Uterus (tissue), 4 donors: ENCODE results near the gene STX10. TPM values are rescaled to one million over a fixed set of nuclear protein-coding genes. Genes with fewer than 3 reads are reported as not detected.
A peak's percentile ranks its signal among the peaks of the same experiment; 100 is the strongest.

Experiments
- DNase-seq, 2 donors: peaks; one replicate each; pipeline ENCODE4 v3.0.0-alpha.2; 2019 to 2020
- H3K27ac ChIP-seq, 2 donors: fragments of 200-600 bp; sonication (generic); 1 replicate in 1 of 2; 2 replicates in 1 of 2; pipeline ENCODE4 v1.5.1; 2016 to 2018
- H3K27me3 ChIP-seq, 2 donors: fragments of 200-600 bp; sonication (generic); one replicate each; pipeline ENCODE4 v1.5.1; 2018 to 2019; ENCODE audit warnings: control low read depth in 1 of 2
- H3K36me3 ChIP-seq, 2 donors: fragments of 200-600 bp; sonication (generic); one replicate each; pipeline ENCODE4 v1.5.1; 2019; ENCODE audit warnings: control low read depth in 1 of 2
- H3K4me1 ChIP-seq, 2 donors: fragments of 200-600 bp; sonication (generic); one replicate each; pipeline ENCODE4 v1.5.1; 2018 to 2019; ENCODE audit warnings: control low read depth in 1 of 2
- H3K4me3 ChIP-seq, 2 donors: fragments of 200-600 bp; sonication (generic); 1 replicate in 1 of 2; 2 replicates in 1 of 2; pipeline ENCODE4 v1.5.1; 2018 to 2019; ENCODE audit warnings: mild to moderate bottlenecking in 1 of 2
- H3K9me3 ChIP-seq, 2 donors: fragments of 200-600 bp; sonication (generic); one replicate each; pipeline ENCODE4 v1.5.1; 2019; ENCODE audit warnings: control low read depth in 1 of 2
- POLR2A ChIP-seq, 2 donors: fragments of 450-650 bp; IDR thresholded peaks; one replicate each; pipeline ENCODE4 v1.6.1; 2016; ENCODE audit warnings: antibody characterized with exemption in 2 of 2, mild to moderate bottlenecking in 1 of 2, moderate library complexity in 1 of 2
- intact Hi-C: fragments of 100-400 bp; cut with DNase I; formaldehyde crosslinking; loops from one replicate; pipeline ENCODE4 v1.15.1; 2023; ENCODE audit warnings: low total_unique reads
- total RNA-seq, 4 donors: library from RNA; depleted of rRNA in 3 of 4; stranded (reverse); fragments of >200 nt in 3 of 4; gene quantifications; one replicate each; pipeline versions ENCODE4 v1.1.0 to v1.2.4, GENCODE V29; 2014 to 2023
- TF ChIP-seq, protein P1 (sequence below), 4 experiments: fragments of 200-600 bp in 2 of 4; fragments of 450-650 bp in 2 of 4; sonication (generic) in 2 of 4; IDR thresholded peaks; one replicate each; pipeline ENCODE4 v1.5.1; 2016 to 2019; ENCODE audit warnings: antibody characterized with exemption in 4 of 4, mild to moderate bottlenecking in 2 of 4, moderate library complexity in 1 of 4
- donor health status: DM: yes; HTN: yes; CAD: no.

STX10 gene
- total RNA-seq, 4 donors from 2014 or later: 42.2 to 72.1 (median 44.8) TPM

DNA sequence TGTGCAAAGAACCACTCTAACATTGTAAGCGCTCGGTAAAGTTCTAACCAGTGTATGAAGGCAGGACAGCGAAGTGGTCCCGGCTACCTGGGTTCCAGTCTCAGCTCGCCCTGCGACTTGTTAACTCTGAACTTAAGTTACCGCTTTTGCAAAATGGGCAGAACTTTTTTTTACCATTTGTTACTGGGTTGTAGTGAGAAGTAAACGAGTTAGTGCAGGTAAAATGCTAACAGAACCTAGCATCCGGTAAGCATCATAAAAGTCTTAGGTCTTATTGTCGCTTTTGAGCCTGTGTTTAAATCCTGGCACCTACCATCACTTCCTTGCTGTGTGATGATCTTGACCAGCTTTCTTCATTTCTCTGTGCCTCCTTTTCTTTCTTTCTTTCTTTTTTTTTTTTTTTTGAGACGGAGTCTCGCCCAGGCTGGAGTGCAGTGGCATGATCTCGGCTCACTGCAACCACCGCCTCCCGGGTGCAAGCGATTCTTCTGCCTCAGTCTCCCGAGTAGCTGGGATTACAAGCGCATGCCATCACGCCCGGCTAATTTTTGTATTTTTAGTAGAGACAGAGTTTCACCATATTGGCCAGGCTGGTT, 32.9 kb downstream of the STX10 start:
- Histone ChIP-seq H3K9me3 (no peaks in the 10 kb centered on the region), H3K27me3 (no peaks in the 10 kb centered on the region), H3K36me3 (no peaks in the 10 kb centered on the region), H3K27ac (peak overlapping the region; percentile 61 to 75), H3K4me1 (peaks cover 0 to 26% of the 10 kb centered on the region in 2 donors), H3K4me3 (peak overlapping the region; percentile 74 to 97)
- TF ChIP-seq, protein P1, sequence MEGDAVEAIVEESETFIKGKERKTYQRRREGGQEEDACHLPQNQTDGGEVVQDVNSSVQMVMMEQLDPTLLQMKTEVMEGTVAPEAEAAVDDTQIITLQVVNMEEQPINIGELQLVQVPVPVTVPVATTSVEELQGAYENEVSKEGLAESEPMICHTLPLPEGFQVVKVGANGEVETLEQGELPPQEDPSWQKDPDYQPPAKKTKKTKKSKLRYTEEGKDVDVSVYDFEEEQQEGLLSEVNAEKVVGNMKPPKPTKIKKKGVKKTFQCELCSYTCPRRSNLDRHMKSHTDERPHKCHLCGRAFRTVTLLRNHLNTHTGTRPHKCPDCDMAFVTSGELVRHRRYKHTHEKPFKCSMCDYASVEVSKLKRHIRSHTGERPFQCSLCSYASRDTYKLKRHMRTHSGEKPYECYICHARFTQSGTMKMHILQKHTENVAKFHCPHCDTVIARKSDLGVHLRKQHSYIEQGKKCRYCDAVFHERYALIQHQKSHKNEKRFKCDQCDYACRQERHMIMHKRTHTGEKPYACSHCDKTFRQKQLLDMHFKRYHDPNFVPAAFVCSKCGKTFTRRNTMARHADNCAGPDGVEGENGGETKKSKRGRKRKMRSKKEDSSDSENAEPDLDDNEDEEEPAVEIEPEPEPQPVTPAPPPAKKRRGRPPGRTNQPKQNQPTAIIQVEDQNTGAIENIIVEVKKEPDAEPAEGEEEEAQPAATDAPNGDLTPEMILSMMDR (IDR thresholded peaks at IDR 0.05): no peak
- TF ChIP-seq POLR2A (IDR thresholded peaks at IDR 0.05): no peak
- intact Hi-C loops: no loop called here
- DNase-seq: no peak

DNA sequence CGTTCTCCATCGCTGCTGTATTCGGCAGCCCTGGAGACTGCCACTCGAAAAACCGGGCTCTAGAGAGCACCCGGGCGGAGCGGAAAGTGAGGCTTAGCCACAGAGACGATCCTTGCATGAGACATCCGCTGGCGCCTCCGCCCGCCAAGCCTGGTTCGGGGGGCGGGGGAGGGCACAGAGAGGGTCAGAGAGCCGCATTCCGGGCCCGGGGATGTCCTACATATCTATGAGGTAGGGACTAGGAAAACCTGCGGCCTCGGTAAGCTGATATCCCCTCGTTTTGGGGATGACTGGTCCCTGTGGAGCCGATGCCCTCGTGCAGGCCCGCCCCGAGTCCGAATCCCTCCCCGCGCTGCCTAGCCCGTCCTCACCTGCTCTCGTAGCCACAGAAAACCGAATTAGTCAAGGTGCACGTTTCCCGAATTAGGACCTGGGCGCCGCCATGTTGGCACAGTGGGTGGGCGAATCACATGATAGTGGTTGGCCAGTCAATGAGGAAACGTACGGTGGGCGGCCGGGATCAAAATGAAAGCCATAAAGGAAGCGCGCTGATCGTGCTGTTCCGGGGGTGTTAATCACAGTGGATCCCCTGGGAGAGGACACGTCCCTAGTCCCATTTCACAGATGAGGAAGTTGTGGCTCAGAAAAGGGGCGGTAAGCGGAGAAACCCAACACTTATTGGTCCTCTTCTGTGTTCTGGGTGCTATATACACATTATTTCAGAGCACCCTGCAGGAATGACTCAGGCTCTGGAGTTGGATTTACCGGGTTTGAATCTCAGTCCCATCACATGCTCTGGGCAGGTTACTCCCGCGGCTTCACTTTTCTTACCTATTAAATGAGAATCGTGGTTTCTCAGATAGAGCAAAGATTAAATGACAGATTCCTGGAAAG, 33.6 kb downstream of the STX10 start, which contains the start of gene TRMT1:
Gene TRMT1 (minus strand): TSS at position 459 of the 894 bp plus-strand sequence. CDS start 341 bp downstream, at position 118.
- Histone ChIP-seq H3K4me3 (peak within 1 kb of the TSS; percentile 74 to 97), H3K4me1 (peaks cover 0 to 26% of the 10 kb centered on the region in 2 donors), H3K27ac (peak within 1 kb of the TSS; percentile 61 to 75), H3K36me3 (no peaks in the 10 kb centered on the region), H3K9me3 (no peaks in the 10 kb centered on the region), H3K27me3 (no peaks in the 10 kb centered on the region)
- TF ChIP-seq, protein P1 (IDR thresholded peaks at IDR 0.05): no peak
- TF ChIP-seq POLR2A (IDR thresholded peaks at IDR 0.05): no peak
- DNase-seq: peak; percentile 89 to 92
- intact Hi-C loops: no loop called here

DNA sequence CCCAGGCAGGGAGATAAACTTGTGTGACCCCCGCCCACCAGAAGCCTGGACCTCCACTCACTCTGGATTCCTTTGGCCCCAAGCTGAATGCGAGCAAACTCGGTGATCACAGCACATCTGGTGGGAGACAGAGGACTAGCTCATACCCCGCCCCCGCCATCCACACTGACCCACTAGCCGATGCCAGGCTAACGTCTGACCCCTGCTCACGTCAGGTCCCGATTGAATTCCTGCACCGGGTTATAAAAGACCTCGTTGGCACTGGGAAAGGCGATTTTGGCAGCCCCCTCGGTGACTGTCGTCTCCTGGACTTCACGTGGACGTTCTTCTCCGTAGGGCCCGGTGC, 34.3 kb downstream of the STX10 start:
- H3K4me3 ChIP-seq: peak overlapping the region; percentile 74 to 97
- no peak for DNase-seq
- peak overlapping the region; percentile 61 to 75 for H3K27ac ChIP-seq
- no peaks in the 10 kb centered on the region for H3K27me3 ChIP-seq
- no peaks in the 10 kb centered on the region for H3K9me3 ChIP-seq
- H3K36me3 ChIP-seq: no peaks in the 10 kb centered on the region
- TF ChIP-seq POLR2A (IDR thresholded peaks at IDR 0.05): no peak
- TF ChIP-seq, protein P1 (IDR thresholded peaks at IDR 0.05): no peak
- peaks cover 0 to 26% of the 10 kb centered on the region in 2 donors for H3K4me1 ChIP-seq
- intact Hi-C loops: no loop called here

DNA sequence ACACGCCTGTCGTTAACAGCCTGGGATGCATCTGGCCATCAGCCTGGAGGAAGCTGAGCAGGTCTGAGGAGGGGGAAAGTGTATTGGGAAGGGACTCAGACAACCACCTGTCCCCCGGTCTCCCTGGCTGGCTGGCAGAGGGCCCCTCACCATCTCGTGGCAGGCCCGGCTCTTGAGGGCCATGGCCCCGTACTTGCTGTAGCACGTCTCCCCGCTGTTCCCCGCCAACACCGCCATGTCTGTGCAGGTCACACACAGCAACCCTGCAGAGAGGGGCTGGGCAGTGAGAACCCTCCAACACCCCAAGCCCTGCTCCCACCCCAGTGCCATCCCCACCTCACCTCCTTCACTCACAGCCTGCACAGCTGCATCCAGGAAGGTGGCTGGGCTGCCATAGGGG, 37.6 kb downstream of the STX10 start:
- Histone ChIP-seq H3K9me3 (no peaks in the 10 kb centered on the region), H3K4me1 (peaks cover 0 to 12% of the 10 kb centered on the region in 2 donors), H3K27me3 (no peaks in the 10 kb centered on the region), H3K4me3 (no peak overlapping the region), H3K27ac (no peak overlapping the region), H3K36me3 (no peaks in the 10 kb centered on the region)
- no peak for DNase-seq
- intact Hi-C loops: no loop called here
- TF ChIP-seq POLR2A (IDR thresholded peaks at IDR 0.05): no peak
- TF ChIP-seq, protein P1 (IDR thresholded peaks at IDR 0.05): no peak

DNA sequence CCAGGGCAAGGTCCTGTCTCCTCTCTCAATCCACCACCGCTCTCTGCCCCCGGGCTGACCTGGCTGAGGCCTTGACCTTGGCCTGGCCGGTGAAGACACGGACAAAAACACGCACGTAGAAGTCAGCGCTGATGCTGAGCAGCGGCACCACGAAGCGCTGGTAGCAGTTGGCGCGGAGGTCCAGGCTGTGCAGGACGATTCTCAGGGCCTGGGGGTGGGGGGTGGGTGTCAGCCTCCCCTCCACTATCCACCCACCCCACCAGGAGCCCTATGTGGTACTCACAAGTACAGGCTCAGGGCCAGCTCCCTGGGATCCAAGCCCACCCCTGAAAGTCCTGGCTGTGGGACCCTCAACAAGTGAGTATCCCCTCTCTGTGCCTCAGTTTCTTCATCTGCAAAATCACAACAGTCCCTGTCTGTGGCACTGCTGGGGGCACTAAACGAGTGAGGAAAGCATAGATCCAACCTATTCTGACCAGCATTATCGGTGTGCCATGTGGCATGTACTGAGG, 40.0 kb downstream of the STX10 start:
- Histone ChIP-seq H3K27me3 (no peaks in the 10 kb centered on the region), H3K4me3 (no peak overlapping the region), H3K36me3 (no peaks in the 10 kb centered on the region), H3K9me3 (no peaks in the 10 kb centered on the region), H3K27ac (no peak overlapping the region), H3K4me1 (peaks cover 0 to under 1% of the 10 kb centered on the region in 2 donors)
- no peak for DNase-seq
- intact Hi-C loops: no loop called here
- TF ChIP-seq POLR2A (IDR thresholded peaks at IDR 0.05): no peak
- TF ChIP-seq, protein P1 (IDR thresholded peaks at IDR 0.05): no peak
